Muscle of leg (tissue), 11 donors: ENCODE data around the gene PRKCE. TPM values are rescaled to one million over a fixed set of nuclear protein-coding genes. Genes with fewer than 3 reads are reported as not detected.
A peak's percentile ranks its signal among the peaks of the same experiment; 100 is the strongest.

Experiments used
- DNase-seq: peaks from one replicate; pipeline ENCODE4 v3.0.0; 2013
- H3K27ac ChIP-seq: one replicate; pipeline ENCODE4 v1.5.1; 2013; ENCODE audit warnings: mild to moderate bottlenecking, low read length, control low read depth
- H3K27me3 ChIP-seq: one replicate; pipeline ENCODE4 v1.6.1; 2013; ENCODE audit warnings: low read length; ENCODE audit not compliant: control insufficient read depth, insufficient read depth
- H3K36me3 ChIP-seq: one replicate; pipeline ENCODE4 v1.6.1; 2013; ENCODE audit warnings: low read length; ENCODE audit not compliant: control insufficient read depth, insufficient read depth
- H3K4me1 ChIP-seq: one replicate; pipeline ENCODE4 v1.6.1; 2013; ENCODE audit warnings: low read length; ENCODE audit not compliant: control insufficient read depth, insufficient read depth
- H3K4me3 ChIP-seq: one replicate; pipeline ENCODE4 v1.5.1; 2013; ENCODE audit warnings: low read length, control low read depth
- H3K9me3 ChIP-seq: replicated peaks from 2 replicates; pipeline ENCODE4 v1.6.1; 2013; ENCODE audit warnings: low read depth, low read length; ENCODE audit not compliant: control insufficient read depth
- WGBS: methylation state at CpG from one replicate; pipeline ENCODE4 v1.1.5; 2013; ENCODE audit warnings: missing lambda C conversion rate; ENCODE audit not compliant: insufficient coverage; 5-methylcytosine and 5-hydroxymethylcytosine counted together
- polyA plus RNA-seq, 8 donors: library from polyadenylated mRNA; unstranded; fragments of 120-200 nt; gene quantifications; one replicate each; pipeline versions ENCODE4 v1.2.1 to v1.2.3, GENCODE V29; 2013; ENCODE audit warnings: inconsistent platforms in 1 of 8, low replicate concordance in 1 of 8; ENCODE audit not compliant: insufficient read length in 8 of 8, insufficient read depth in 1 of 8
- total RNA-seq: library from RNA; stranded (reverse); fragments of 120-200 nt; gene quantifications from one replicate; pipeline ENCODE4 v1.2.4, GENCODE V29; 2013

The PRKCE gene
- total and polyA plus RNA-seq, 9 donors, result 3.5 to 8.6 (median 6.3) TPM

- no peaks in the 10 kb centered on the region for H3K27me3 ChIP-seq
- WGBS, result 82% methylated on average over 3 of the region's 7 CpGs
- no peaks in the 10 kb centered on the region for H3K9me3 ChIP-seq
- no peak overlapping the region for H3K27ac ChIP-seq
- H3K36me3 ChIP-seq, result no peaks in the 10 kb centered on the region
- no peak overlapping the region for H3K4me3 ChIP-seq
- no peak for DNase-seq
- H3K4me1 ChIP-seq, result peaks cover under 1% of the 10 kb centered on the region
Measured at GRCh38 chr2:46173636-46174250, 522.3 kb downstream of the PRKCE start.

GRCh38 chr2:46174345-46175170 is 523.1 kb downstream of the PRKCE start:
- Histone ChIP-seq H3K9me3 (no peaks in the 10 kb centered on the region), H3K27ac (no peak overlapping the region), H3K27me3 (no peaks in the 10 kb centered on the region), H3K4me1 (peaks cover 7% of the 10 kb centered on the region), H3K36me3 (no peaks in the 10 kb centered on the region), H3K4me3 (no peak overlapping the region)
- DNase-seq, result no peak
- WGBS, result 93% methylated on average over 5 of the region's 14 CpGs

GRCh38 chr2:46175419-46175818 is 523.9 kb downstream of the PRKCE start:
- no peak overlapping the region for H3K4me3 ChIP-seq
- no peak overlapping the region for H3K27ac ChIP-seq
- no peaks in the 10 kb centered on the region for H3K27me3 ChIP-seq
- DNase-seq, result no peak
- H3K36me3 ChIP-seq, result no peaks in the 10 kb centered on the region
- no CpG with 5 or more reads among the region's 4 CpGs for WGBS
- peaks cover 7% of the 10 kb centered on the region for H3K4me1 ChIP-seq
- H3K9me3 ChIP-seq, result no peaks in the 10 kb centered on the region

- H3K9me3 ChIP-seq, result no peaks in the 10 kb centered on the region
- no peaks in the 10 kb centered on the region for H3K36me3 ChIP-seq
- no peak overlapping the region for H3K27ac ChIP-seq
- no peak for DNase-seq
- H3K4me3 ChIP-seq, result no peak overlapping the region
- H3K27me3 ChIP-seq, result no peaks in the 10 kb centered on the region
- H3K4me1 ChIP-seq, result peaks cover 7% of the 10 kb centered on the region
- 80% methylated on average over 1 of the region's 6 CpGs for WGBS
Measured at GRCh38 chr2:46177461-46178089, 526.1 kb downstream of the PRKCE start.

GRCh38 chr2:46179037-46179621 is 527.7 kb downstream of the PRKCE start:
- Histone ChIP-seq H3K27me3 (no peaks in the 10 kb centered on the region), H3K9me3 (no peaks in the 10 kb centered on the region), H3K36me3 (no peaks in the 10 kb centered on the region), H3K4me3 (no peak overlapping the region), H3K4me1 (peaks cover 7% of the 10 kb centered on the region), H3K27ac (peak overlapping the region; percentile 78)
- 11% methylated on average over 5 of the region's 6 CpGs for WGBS
- peak; percentile 89 for DNase-seq

- no peaks in the 10 kb centered on the region for H3K36me3 ChIP-seq
- H3K4me1 ChIP-seq, result peaks cover 7% of the 10 kb centered on the region
- 100% methylated on average over 2 of the region's 2 CpGs for WGBS
- H3K4me3 ChIP-seq, result no peak overlapping the region
- H3K9me3 ChIP-seq, result no peaks in the 10 kb centered on the region
- no peak for DNase-seq
- no peak overlapping the region for H3K27ac ChIP-seq
- no peaks in the 10 kb centered on the region for H3K27me3 ChIP-seq
Measured at GRCh38 chr2:46180189-46180588, 528.7 kb downstream of the PRKCE start.

- Histone ChIP-seq H3K9me3 (no peaks in the 10 kb centered on the region), H3K27ac (no peak overlapping the region)
- 60% methylated on average over 1 of the region's 2 CpGs for WGBS
Measured at GRCh38 chr2:46181306-46181705, 529.8 kb downstream of the PRKCE start.

GRCh38 chr2:46181789-46182530 is 530.5 kb downstream of the PRKCE start:
- peaks cover 7% of the 10 kb centered on the region for H3K4me1 ChIP-seq
- no peak for DNase-seq

More at GRCh38 chr2:46181306-46181705, 529.8 kb downstream of the PRKCE start:
- H3K4me3 ChIP-seq, result no peak overlapping the region
- no peaks in the 10 kb centered on the region for H3K36me3 ChIP-seq
- no peaks in the 10 kb centered on the region for H3K27me3 ChIP-seq
- peaks cover 7% of the 10 kb centered on the region for H3K4me1 ChIP-seq
- no peak for DNase-seq

GRCh38 chr2:46183426-46183825 is 532.0 kb downstream of the PRKCE start:
- no peaks in the 10 kb centered on the region for H3K27me3 ChIP-seq
- no peak overlapping the region for H3K27ac ChIP-seq
- peaks cover 12% of the 10 kb centered on the region for H3K4me1 ChIP-seq
- H3K4me3 ChIP-seq, result no peak overlapping the region
- 90% methylated on average over 4 of the region's 4 CpGs for WGBS
- DNase-seq, result no peak
- no peaks in the 10 kb centered on the region for H3K9me3 ChIP-seq
- H3K36me3 ChIP-seq, result no peaks in the 10 kb centered on the region

More at GRCh38 chr2:46181789-46182530, 530.5 kb downstream of the PRKCE start:
- no peaks in the 10 kb centered on the region for H3K36me3 ChIP-seq
- H3K9me3 ChIP-seq, result no peaks in the 10 kb centered on the region
- H3K27me3 ChIP-seq, result no peaks in the 10 kb centered on the region
- H3K4me3 ChIP-seq, result no peak overlapping the region
- no peak overlapping the region for H3K27ac ChIP-seq
- WGBS, result 93% methylated on average over 14 of the region's 18 CpGs
